HPDE6-E6E7 (cell line): Measurements from ENCODE around the gene POP4.

Experiments used
- DNase-seq: peaks from one replicate; pipeline ENCODE4 v3.0.0; 2011; ENCODE audit warnings: missing footprints; ENCODE audit errors: extremely low spot score

The POP4 gene

DNA sequence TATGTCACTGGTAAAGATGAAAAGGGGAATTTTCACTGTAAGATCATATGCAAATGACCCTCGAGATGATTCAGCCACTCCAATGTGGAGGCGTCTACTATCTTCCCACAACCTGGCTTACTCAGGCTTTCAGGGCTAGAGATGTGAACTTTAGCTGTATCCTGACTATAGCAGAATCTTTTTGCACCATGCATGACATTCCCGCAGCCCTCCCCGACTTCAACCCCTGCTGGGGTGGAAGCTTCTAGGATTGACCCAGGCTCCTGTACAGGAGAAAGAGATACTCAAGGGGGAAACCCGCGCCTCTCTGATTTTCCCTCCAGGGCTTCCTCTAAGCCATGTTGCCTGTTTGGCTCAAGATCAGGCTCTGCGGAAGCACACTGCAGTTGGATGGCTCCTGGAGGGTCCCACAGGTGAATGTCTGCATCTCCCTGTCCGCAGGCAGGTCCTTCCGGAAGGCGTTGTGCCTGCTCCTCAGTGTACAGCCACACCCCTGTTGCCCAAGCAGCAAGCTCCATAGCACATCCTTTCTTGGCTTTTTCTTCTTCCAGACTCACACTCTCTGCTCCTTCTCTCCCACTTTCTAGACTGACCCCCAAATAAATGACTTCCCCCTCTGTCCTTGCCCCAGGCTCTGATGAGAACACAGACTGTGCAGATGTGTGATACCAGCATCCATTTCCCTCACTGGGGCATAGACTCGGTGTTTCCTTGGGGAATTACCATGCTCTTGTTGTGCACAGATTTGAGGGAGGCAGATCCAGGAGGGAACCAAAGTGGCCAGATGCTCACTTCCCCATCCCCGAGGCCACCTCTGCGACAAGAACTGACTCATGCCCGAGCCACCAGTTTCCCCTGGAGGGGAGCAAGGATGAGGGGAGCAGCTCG is 29.1 kb upstream of the POP4 start:
- no peak for DNase-seq

- no peak for DNase-seq
Measured at GRCh38 chr19:29577649-29577963, 28.5 kb upstream of the POP4 start.

DNA sequence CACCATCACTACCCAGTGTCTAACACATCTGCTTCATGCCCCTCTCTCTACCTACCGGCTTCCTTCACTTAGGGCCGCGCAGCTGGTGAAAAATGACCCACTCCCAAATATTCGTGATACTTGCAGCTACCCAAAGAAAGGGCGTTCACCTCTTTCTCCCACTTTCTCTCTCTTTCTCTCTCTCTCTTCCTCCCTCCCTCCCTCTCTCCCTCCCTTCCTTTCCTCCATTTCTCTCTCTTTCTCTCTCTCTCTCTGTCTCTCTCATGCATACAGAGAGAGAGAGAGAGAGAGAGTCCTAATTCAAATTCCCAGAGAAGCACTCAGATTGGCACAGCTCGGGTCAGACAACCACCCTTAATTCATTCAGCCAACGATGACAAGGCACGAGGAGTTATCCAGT is 27.7 kb upstream of the POP4 start:
- no peak for DNase-seq

DNA sequence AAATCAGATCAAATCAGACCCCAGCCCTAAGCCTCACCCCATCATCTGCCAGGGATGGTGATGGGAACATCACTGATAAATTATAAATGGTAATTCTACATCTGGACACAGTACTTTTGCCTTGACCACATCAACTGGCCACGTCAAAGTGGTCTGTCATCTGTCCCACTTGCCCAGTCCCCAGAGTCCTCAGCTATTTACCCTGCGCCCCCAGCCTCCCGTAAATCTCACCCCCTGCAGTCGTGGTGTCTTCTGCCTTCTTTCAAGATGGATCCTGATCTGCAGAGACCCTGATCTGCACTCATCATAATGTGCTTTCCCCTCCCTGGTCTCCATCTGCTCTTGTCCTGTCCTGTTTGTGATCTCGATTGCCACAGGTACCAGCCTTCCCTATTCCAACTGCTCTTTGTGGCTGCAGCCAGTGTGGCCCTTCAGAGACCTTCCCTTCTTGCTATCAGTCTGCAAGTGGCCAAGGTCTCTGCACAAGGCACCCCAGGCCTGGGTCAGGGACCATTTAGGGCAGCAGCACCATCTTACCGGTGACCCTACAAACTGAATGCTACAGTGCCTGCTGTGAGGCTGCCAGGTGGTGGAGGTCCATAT is 26.7 kb upstream of the POP4 start:
- no peak for DNase-seq

- DNase-seq, result no peak
Measured at GRCh38 chr19:29581398-29581797, 24.7 kb upstream of the POP4 start.

DNA sequence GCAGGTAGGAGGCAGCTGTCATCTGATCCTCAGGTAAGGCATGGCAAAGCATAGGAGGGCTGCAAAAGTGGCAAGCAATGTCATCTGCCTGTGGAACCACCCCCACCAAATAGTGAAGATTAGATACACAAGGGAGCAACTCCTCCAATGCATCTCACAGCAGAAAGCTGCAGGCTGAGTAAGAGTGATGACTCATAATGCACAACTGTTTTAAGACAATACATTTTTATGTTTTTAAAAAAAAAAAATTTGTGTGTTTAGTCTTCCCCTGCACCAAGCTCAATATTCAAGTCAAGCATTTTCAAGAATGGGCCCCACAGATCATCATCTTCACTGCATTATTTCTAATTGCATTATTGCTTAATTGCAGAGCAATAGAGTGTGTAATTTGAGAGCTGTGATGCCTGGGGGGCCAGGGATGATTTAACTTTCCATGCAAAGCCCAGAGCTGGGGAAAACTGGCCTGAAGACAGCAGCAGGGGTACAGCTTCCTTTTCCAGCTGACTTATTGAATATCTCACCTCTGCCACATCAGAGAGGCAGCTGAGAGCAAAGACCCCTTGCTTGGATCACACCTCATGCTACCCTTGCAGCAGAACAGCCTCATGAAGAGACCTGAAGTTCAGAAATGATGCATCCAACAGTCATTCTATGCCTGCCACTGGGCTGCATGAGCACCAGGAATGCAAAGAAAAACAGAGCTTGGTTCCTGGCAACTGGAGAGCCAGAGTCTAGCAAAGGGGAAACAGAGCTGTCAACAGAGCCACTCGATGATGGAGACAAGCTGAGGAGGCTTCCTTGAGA is 22.7 kb upstream of the POP4 start:
- DNase-seq, result no peak

GRCh38 chr19:29586401-29586800 is 19.7 kb upstream of the POP4 start:
- no peak for DNase-seq

GRCh38 chr19:29587059-29587458 is 19.0 kb upstream of the POP4 start:
- no peak for DNase-seq

GRCh38 chr19:29587518-29587986 is 18.5 kb upstream of the POP4 start:
- DNase-seq, result no peak

- no peak for DNase-seq
Measured at GRCh38 chr19:29588095-29588494, 18.0 kb upstream of the POP4 start.

GRCh38 chr19:29590278-29590677 is 15.8 kb upstream of the POP4 start:
- DNase-seq, result no peak

DNA sequence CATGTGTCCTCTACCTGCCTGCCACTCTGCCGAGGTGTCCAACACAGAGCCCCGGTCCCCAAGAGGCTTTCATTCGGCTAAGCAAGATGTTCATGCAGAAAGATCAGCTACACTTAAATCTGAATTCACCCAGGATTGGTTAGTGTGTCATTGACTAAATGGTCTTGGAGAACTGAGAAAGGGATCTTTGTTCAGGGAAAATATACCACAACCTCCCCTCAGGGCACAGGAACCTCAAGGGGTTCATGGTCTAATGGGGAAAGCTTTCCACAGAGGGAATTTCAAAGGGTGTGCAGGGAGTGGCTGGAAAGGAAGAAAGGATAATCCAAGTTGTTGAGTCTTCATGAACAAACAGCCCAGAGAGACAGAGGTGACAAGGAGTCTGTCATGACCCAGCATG is 14.4 kb upstream of the POP4 start:
- no peak for DNase-seq

DNA sequence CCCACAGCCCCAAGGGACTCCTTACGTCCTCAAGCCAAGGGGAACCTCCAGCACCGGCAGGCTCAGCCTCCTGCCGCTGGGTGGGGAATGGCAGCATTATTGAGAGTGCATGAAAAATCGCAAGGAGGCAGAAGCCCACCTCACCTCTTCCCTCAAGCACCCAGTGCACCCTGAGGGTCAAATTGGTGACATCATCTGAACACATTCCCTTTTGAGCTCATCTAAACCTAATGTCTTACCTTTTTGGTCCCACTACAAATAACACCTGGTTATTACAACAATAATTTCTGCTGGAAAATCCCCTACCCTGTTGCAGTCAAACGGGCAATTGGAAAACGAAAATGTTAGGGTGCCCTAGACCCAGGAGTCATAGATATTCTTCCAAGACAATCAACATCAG is 12.2 kb upstream of the POP4 start:
- DNase-seq, result no peak

GRCh38 chr19:29596080-29596727 is 9.9 kb upstream of the POP4 start:
- no peak for DNase-seq

DNA sequence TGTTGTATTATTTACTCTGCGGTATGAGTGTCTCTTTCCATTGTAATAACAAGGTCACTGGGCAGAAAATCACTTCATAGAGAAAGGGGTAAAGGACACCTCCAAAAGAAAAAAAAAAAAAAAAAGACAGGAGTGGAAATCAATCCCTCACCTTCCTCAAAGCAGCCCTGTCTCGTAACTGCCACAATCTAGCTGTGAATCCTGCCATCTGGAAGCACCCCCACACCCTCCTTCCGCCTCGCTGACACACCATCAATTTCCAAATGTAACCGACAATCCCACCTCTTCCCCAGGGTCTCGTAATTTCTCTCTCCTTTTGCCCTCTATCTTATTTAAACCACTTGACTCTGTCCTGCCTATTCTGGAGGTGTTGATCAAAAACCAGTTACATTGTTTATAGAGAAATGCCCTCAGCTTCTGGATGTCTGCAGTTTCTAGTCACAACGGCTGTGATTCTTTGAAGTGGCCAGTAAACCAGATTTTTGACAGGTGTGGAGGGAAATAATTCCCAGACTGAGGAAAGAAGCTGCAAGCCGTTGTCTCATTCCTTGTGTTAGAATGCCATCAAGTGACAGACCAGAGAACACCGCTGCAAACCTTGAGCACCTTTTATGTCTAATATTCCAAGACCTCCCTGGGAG is 9.1 kb upstream of the POP4 start:
- no peak for DNase-seq

- DNase-seq, result no peak
Measured at GRCh38 chr19:29598036-29598435, 8.0 kb upstream of the POP4 start.

DNA sequence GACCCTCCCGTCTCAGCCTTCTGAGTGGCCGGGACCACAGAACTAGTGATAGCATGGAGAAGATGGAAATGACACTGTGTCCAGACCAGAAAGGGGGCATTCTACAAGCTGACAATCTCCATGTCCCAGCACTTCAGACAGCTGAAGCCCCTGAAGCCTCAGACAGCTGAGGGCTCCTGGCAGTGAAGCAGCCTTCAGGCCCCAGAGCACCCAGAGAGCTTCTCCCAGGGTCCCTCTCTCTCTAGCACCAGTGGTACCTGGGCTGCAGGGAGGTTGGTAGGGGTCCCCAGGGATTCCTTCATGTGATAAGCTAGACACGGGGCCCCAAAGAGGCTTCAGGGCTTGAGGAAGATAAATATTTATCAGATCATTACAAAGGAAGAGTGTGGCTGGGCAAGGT is 7.6 kb upstream of the POP4 start:
- no peak for DNase-seq

DNA sequence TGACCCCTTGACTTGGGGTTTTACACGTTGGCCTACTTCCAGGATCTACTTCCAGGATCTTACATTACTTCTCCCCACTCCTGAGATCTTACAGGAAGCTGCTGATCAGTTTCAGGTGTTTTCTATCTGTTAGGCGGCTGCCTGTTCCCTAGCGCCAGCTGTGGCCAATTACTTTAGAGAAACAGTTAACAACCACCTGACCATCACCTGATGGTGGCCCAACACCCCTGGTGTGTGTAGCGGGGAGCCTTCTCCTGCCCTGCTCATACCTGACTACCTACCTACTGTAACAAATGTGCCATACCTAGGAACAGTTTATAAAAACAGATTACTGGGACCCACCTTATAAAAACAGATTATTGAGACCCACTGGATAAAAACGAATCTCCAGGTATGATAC is 2.8 kb upstream of the POP4 start:
- no peak for DNase-seq

GRCh38 chr19:29606420-29606747 is 301 bp downstream of the POP4 start:
- DNase-seq, result no peak

- DNase-seq, result no peak
Measured at GRCh38 chr19:29609636-29610035, 3.6 kb downstream of the POP4 start.

- no peak for DNase-seq
Measured at GRCh38 chr19:29610213-29610573, 4.1 kb downstream of the POP4 start.
